ENCODE data around the gene TRIM23. TPM values are rescaled to one million over a fixed set of nuclear protein-coding genes. Genes with fewer than 3 reads are reported as not detected.
"Not testable (repeated sequence)": the region's sequence is repeated elsewhere in the genome, so short reads cannot be mapped to it uniquely, and the experiment has no call there.

TRIM23 gene
- total RNA-seq, 2 donors from 2014 or later, result 13.5 to 14.5 TPM

DNA sequence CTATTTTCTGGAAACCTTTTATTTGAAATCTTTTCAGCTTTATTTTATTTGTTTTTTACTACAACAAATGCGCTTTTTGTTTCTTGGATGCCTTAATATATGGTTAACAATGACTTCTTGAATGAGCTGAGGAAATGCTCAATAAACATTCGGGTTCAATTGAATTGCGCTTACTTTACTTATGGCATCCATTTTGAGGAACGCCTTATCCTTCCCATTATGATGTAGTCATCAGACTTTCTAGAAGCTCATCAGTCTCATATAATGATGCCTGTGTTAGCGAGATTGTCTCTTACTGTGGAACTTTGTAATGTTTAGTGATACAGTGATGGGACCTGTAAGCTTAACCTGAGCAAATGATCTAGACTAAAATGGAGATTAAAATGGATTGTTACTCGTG, 1.6 kb upstream of the TRIM23 start:
- no peaks in the 10 kb centered on the region for H3K36me3 ChIP-seq
- ATAC-seq (ENCODE audit: insufficient number of reproducible peaks, low FRiP score, low read depth) (no peak), DNase-seq (ENCODE audit: low spot score) (no peak)
- H3K4me3 ChIP-seq, result peak overlapping the region; percentile 92
- H3K27ac ChIP-seq, result no peak overlapping the region
- no peaks in the 10 kb centered on the region for H3K27me3 ChIP-seq (replicated peaks; ENCODE audit: insufficient read depth)
- H3K9me3 ChIP-seq, result no peaks in the 10 kb centered on the region
- peaks cover 25 to 34% of the 10 kb centered on the region in 2 donors for H3K4me1 ChIP-seq (ENCODE audit: control insufficient read depth in 1 of 2, low read depth in 2 of 2)
- TF ChIP-seq CTCF (IDR thresholded peaks at IDR 0.05), result no peak

DNA sequence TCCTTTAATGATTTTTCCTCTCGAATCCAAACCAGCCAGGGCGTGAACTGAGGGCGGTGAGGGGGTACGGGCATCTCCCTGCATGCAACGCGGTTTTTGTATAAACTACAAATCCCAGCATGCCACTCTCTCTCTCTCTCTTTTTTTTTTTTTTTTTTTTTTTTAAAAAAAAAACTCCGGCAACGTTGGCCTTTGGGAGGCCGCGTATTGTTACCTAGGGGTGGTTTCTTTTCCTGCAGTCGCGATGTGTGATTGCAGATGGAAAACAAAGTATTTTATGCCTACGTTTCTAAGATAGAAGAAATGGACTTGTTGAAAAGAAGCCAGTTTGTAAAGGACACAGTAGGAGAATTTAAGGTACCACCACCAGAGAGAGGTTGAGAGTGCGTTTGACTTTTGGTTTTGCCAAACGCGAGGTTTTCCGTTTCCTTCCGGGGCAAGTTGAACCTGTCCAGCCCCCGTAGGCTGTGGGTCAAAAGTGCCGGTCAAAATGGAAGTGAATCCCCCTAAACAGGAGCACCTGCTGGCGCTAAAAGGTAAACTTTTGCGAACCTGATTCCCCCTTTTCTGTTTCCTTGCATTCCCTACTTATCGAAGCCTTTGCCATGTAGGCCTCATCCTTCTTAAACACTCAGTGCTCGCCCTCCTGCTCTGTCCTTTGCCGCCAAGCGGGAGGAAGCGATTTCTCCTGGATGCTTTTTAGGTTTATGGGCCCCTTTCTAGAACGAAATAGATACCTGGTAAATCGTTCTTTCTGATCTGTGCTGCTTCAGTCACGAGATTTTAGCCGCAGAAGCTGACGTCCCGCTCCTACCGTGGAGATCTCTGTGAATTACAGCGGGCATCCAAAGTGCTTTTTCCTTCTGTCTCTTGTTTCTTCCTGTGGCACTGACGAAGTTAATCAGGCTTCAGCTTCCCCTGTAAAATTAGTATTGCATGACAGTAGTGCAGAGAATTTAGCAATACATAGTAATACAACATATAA, 730 bp upstream of the TRIM23 start, which contains the start of the genes SHLD3 and TRAPPC13:
Gene SHLD3, plus strand, starts transcription at position 457 of the 985 bp plus-strand sequence. CDS start 4,561 bp downstream, outside the sequence.
Gene TRAPPC13, plus strand, starts transcription at position 457 of the 985 bp plus-strand sequence. Its CDS starts 34 bp downstream, at position 491.
- peak within 1 kb of the TSS; percentile 92 for H3K4me3 ChIP-seq
- DNase-seq (ENCODE audit: low spot score) (peak; percentile 65), ATAC-seq (ENCODE audit: insufficient number of reproducible peaks, low FRiP score, low read depth) (peak; percentile 91)
- peaks cover 25 to 34% of the 10 kb centered on the region in 2 donors for H3K4me1 ChIP-seq (ENCODE audit: control insufficient read depth in 1 of 2, low read depth in 2 of 2)
- no peaks in the 10 kb centered on the region for H3K9me3 ChIP-seq
- no peaks in the 10 kb centered on the region for H3K36me3 ChIP-seq
- H3K27ac ChIP-seq, result peak within 1 kb of the TSS; percentile 77 to 82
- H3K27me3 ChIP-seq (replicated peaks; ENCODE audit: insufficient read depth), result no peaks in the 10 kb centered on the region
- no peak for TF ChIP-seq CTCF (IDR thresholded peaks at IDR 0.05)

DNA sequence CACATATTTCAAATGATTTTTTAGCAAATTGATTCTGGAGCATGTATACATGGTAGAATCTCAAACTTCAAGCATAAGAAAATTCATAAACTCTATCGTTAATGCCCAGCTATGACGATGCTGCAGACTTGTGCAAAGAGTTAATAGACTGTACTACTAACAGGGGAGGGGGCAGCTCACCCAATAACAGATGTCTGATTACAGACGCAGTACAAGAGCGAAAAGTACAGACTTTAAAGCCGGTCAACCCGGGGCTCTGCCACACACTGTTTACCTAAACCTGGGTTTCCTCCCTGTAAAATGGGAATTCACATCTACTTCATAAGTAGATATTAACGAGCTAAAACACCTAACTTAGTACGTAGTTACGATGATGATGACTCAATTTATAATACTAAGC, 651 bp downstream of the TRIM23 start:
- Histone ChIP-seq H3K4me3 (peak overlapping the region; percentile 92), H3K36me3 (no peaks in the 10 kb centered on the region), H3K27me3 (replicated peaks; ENCODE audit: insufficient read depth) (no peaks in the 10 kb centered on the region), H3K4me1 (ENCODE audit: control insufficient read depth in 1 of 2, low read depth in 2 of 2) (peaks cover 25 to 42% of the 10 kb centered on the region in 2 donors), H3K9me3 (no peaks in the 10 kb centered on the region), H3K27ac (peak overlapping the region; percentile 77 to 82)
- ATAC-seq (ENCODE audit: insufficient number of reproducible peaks, low FRiP score, low read depth) (no peak), DNase-seq (ENCODE audit: low spot score) (no peak)
- no peak for TF ChIP-seq CTCF (IDR thresholded peaks at IDR 0.05)

DNA sequence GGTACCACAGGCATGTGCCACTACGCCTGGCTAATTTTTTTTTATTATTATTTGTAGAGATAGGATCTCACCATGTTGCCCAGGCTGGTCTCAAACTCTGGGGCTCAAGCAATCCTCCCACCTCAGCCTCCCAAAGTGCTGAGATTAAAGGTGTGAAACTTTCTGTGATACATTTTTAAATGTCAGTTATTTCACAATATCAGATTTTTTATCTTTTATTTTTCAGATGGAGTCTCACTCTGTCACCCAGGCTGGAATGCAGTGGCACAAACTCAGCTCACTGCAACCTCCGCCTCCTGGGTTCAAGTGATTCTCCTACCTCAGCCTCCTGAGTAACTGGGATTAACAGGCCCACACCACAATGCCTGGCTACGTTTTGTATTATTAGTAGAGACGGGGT, 2.2 kb downstream of the TRIM23 start:
- not testable (repeated sequence) for H3K4me3 ChIP-seq; H3K36me3 ChIP-seq; DNase-seq (ENCODE audit: low spot score); H3K27ac ChIP-seq; H3K9me3 ChIP-seq; H3K27me3 ChIP-seq (replicated peaks; ENCODE audit: insufficient read depth); ATAC-seq (ENCODE audit: insufficient number of reproducible peaks, low FRiP score, low read depth)
- peaks cover 25 to 42% of the 10 kb centered on the region in 2 donors for H3K4me1 ChIP-seq (ENCODE audit: control insufficient read depth in 1 of 2, low read depth in 2 of 2)

DNA sequence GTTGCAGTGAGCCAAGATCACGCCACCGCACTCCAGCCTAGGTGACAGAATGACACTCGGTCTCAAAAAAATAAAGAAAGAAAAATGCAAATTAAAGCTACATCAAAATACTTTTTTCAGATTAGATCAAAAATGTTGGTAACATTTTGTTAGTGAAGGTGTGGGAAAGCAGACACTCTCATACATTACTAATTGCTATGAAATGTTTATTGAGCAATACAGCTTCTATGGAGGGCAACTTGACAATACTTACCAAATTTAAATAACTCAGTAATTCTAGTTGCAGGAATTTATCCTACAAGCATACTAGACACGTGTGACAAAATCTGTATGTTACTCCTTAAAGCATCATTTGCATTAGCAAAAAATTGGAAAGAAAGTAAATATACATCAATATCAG, 4.1 kb downstream of the TRIM23 start:
- ATAC-seq (ENCODE audit: insufficient number of reproducible peaks, low FRiP score, low read depth) (no peak), DNase-seq (ENCODE audit: low spot score) (no peak)
- no peaks in the 10 kb centered on the region for H3K27me3 ChIP-seq (replicated peaks; ENCODE audit: insufficient read depth)
- H3K4me3 ChIP-seq, result no peak overlapping the region
- H3K27ac ChIP-seq, result no peak overlapping the region
- no peaks in the 10 kb centered on the region for H3K9me3 ChIP-seq
- peaks cover 18 to 31% of the 10 kb centered on the region in 2 donors for H3K4me1 ChIP-seq (ENCODE audit: control insufficient read depth in 1 of 2, low read depth in 2 of 2)
- H3K36me3 ChIP-seq, result peaks cover 3% of the 10 kb centered on the region
- no peak for TF ChIP-seq CTCF (IDR thresholded peaks at IDR 0.05)

Data from thoracic aorta (tissue), 2 donors.